ENCODE data around the gene MUC7.

GRCh38 chr4:70515367-70516250 lies 43.6 kb downstream of the MUC7 start:
- TF ChIP-seq EZH2 (conservative IDR thresholded peaks at IDR 0.05; ENCODE audit: low read depth, low read length) (no peak), SATB2 (CRISPR knock-in tag; IDR thresholded peaks at IDR 0.05) (no peak), REPIN1 (CRISPR knock-in tag; IDR thresholded peaks at IDR 0.05; ENCODE audit: borderline replicate concordance, low read depth) (no peak), TBX3 (IDR thresholded peaks at IDR 0.05; ENCODE audit: borderline replicate concordance) (no peak), THYN1 (CRISPR knock-in tag; IDR thresholded peaks at IDR 0.05; ENCODE audit: borderline replicate concordance, low read depth) (no peak), KDM3A (CRISPR knock-in tag; IDR thresholded peaks at IDR 0.05; ENCODE audit: low read depth) (no peak), FOXO1 (CRISPR knock-in tag; IDR thresholded peaks at IDR 0.05) (no peak), MAFK (conservative IDR thresholded peaks at IDR 0.05 in 1 of 2, IDR thresholded peaks at IDR 0.05 in 1 of 2; ENCODE audit: low read length in 2 of 2) (no peak), CTCF (CRISPR knock-in tag; IDR thresholded peaks at IDR 0.05) (no peak), POLR2A (IDR thresholded peaks at IDR 0.05; ENCODE audit: insufficient read depth in 1 of 2, low read depth in 2 of 2, low read length in 2 of 2) (no peak), ZNF18 (CRISPR knock-in tag; IDR thresholded peaks at IDR 0.05; ENCODE audit: insufficient replicate concordance) (no peak), ZNF121 (CRISPR knock-in tag; IDR thresholded peaks at IDR 0.05) (no peak), ZNF558 (CRISPR knock-in tag; IDR thresholded peaks at IDR 0.05; ENCODE audit: borderline replicate concordance) (no peak)

Data from HepG2 (cell line).